Transverse colon (tissue), 4 donors: ENCODE measurements around the gene HECTD4.

Source experiments
- CTCF ChIP-seq, 5 experiments: fragments of 200-600 bp in 3 of 5; fragments of 450-650 bp in 2 of 5; sonication (generic) in 3 of 5; IDR thresholded peaks; 1 replicate in 2 of 5; 2 replicates in 3 of 5; pipeline ENCODE4 v1.5.1; 2016 to 2017; ENCODE audit warnings: antibody characterized with exemption in 5 of 5, inconsistent platforms in 3 of 5, mild to moderate bottlenecking in 2 of 5, moderate library complexity in 1 of 5
- EP300 ChIP-seq: sonication (generic); formaldehyde crosslinking; IDR thresholded peaks from one replicate; pipeline ENCODE4 v1.6.1; 2017; ENCODE audit warnings: antibody characterized with exemption, low read depth
- POLR2A ChIP-seq: fragments of 450-650 bp; IDR thresholded peaks from one replicate; pipeline ENCODE4 v1.6.1; 2016; ENCODE audit warnings: antibody characterized with exemption, mild to moderate bottlenecking, moderate library complexity
- POLR2AphosphoS5 ChIP-seq, 3 donors: sonication (generic); formaldehyde crosslinking; IDR thresholded peaks; one replicate each; pipeline ENCODE4 v1.6.1; 2016; ENCODE audit warnings: antibody characterized with exemption in 3 of 3

GRCh38 chr12:112427760-112428159, 45.5 kb upstream of the HECTD4 start:
- TF ChIP-seq POLR2A (no peak), CTCF (IDR thresholded peaks at IDR 0.05) (no peak), POLR2AphosphoS5 (IDR thresholded peaks at IDR 0.05) (no peak), EP300 (no peak)
